ENCODE data around the gene RELN. TPM values are rescaled to one million over a fixed set of nuclear protein-coding genes. Genes with fewer than 3 reads are reported as not detected.

The RELN gene
- total RNA-seq, 4 donors from 2014 or later = 2.5 to 10.1 (median 6.5) TPM

DNA sequence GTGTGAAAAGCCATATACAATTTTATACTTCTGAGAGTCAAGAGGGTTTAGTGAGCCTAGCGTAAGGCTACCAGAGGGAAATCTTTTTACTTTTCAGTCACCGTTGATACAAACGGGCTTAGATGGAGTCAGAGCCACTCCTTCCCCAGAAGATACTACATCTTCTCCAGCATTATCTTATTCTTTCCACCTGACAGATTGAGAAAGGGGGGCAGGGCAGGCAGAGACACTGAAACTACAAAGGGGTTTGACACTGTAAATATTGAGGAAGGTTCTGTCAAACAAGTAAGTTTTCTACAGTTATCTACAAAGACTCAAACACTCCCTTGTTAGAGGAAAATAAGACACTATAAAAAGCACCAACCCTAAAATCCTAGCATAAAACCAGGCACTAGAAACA, 100.0 kb downstream of the RELN start:
- Histone ChIP-seq H3K27me3 (no peaks in the 10 kb centered on the region), H3K4me1 (no peaks in the 10 kb centered on the region), H3K36me3 (no peaks in the 10 kb centered on the region), H3K9me3 (no peaks in the 10 kb centered on the region), H3K27ac (replicated peaks in 1 of 4) (no peak overlapping the region), H3K4me3 (no peak overlapping the region)
- TF ChIP-seq POLR2AphosphoS5 (IDR thresholded peaks at IDR 0.05) (no peak), CTCF (IDR thresholded peaks at IDR 0.05) (no peak), POLR2A (IDR thresholded peaks at IDR 0.05; ENCODE audit: low read depth) (no peak), EP300 (IDR thresholded peaks at IDR 0.05) (no peak)
- 52% methylated on average over 3 of the region's 3 CpGs for WGBS
- DNase-seq (ENCODE audit: extremely low spot score) = no peak
- intact Hi-C loops (cut with DNase I) = no loop called here

DNA sequence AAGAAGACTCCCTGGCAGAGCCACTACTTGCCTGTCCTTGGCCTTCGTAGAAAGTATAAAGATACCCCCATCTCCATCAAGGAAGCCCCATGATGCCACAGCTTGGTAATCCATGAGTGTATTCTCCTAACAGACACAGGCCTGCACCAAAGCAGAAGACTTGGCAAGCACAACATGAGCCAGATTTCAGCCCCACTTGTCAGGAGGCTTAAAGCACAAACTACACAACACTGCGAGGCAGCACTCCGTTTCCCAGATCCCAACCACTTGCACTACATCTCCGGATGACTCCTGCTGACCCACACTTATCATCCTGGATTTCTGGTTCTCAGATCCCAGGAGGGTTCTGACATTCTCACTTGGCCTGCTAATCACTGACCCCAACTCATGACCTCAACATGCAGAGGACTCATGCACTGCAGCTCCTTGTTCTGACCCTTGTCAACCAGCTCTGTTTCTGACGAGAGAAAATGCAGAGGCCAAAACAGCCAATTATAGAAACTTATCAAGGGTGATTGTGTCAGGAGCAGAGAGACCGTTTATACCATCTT, 100.8 kb downstream of the RELN start:
- 68% methylated on average over 6 of the region's 6 CpGs for WGBS
- no peak for DNase-seq (ENCODE audit: extremely low spot score)
- TF ChIP-seq POLR2AphosphoS5 (IDR thresholded peaks at IDR 0.05) (no peak), EP300 (IDR thresholded peaks at IDR 0.05) (no peak), POLR2A (IDR thresholded peaks at IDR 0.05; ENCODE audit: low read depth) (no peak), CTCF (IDR thresholded peaks at IDR 0.05) (no peak)
- intact Hi-C loops (cut with DNase I) = no loop called here
- no peaks in the 10 kb centered on the region for H3K9me3 ChIP-seq
- H3K4me3 ChIP-seq = no peak overlapping the region
- no peaks in the 10 kb centered on the region for H3K4me1 ChIP-seq
- H3K36me3 ChIP-seq = no peaks in the 10 kb centered on the region
- no peak overlapping the region for H3K27ac ChIP-seq (replicated peaks in 1 of 4)
- H3K27me3 ChIP-seq = no peaks in the 10 kb centered on the region

DNA sequence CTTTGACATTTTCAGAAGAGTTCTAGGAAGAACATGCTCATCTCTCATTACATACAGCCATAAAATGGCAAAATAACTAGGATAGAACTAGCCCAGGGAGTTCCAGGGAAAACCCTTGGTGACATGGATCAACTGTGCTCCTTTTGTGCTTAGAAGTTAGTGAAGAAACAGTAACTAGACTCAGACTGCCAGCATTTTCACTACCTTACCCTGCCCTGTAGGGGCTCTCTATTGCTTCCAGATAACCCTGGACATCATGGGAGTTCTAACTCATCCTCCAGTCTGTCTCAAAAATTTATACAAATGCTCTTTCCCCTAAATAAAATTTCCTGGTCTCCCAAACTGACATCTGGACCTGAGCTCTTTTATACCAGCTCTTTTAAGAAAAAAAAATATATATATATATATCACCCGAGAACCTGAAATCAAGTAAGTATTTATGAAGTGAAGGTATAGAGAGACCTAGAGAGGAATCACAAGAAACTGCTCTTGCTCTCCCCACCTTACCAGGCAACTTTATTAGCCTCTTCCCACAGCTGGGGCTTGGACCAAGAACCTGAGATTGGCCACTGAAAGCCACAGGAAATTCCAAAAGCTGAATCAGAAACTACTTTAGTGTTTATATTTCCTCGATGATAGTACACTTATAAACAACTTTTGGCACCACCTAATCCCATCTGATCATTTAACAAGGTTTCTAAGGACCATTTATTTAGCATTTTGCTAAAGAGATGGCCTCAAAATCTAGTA, 101.4 kb downstream of the RELN start:
- no peaks in the 10 kb centered on the region for H3K9me3 ChIP-seq
- H3K4me3 ChIP-seq = no peak overlapping the region
- no peaks in the 10 kb centered on the region for H3K36me3 ChIP-seq
- no peak for DNase-seq (ENCODE audit: extremely low spot score)
- H3K27ac ChIP-seq (replicated peaks in 1 of 4) = no peak overlapping the region
- no peak for TF ChIP-seq POLR2AphosphoS5 (IDR thresholded peaks at IDR 0.05)
- TF ChIP-seq POLR2A (IDR thresholded peaks at IDR 0.05; ENCODE audit: low read depth) = no peak
- no peak for TF ChIP-seq CTCF (IDR thresholded peaks at IDR 0.05)
- TF ChIP-seq EP300 (IDR thresholded peaks at IDR 0.05) = no peak
- intact Hi-C loops (cut with DNase I) = no loop called here
- no peaks in the 10 kb centered on the region for H3K27me3 ChIP-seq
- 64% methylated on average over 2 of the region's 2 CpGs for WGBS
- H3K4me1 ChIP-seq = no peaks in the 10 kb centered on the region

GRCh38 chr7:103887050-103887449, 102.4 kb downstream of the RELN start:
- no peak overlapping the region for H3K4me3 ChIP-seq
- no peak for TF ChIP-seq CTCF (IDR thresholded peaks at IDR 0.05)
- no peak for TF ChIP-seq POLR2A (IDR thresholded peaks at IDR 0.05; ENCODE audit: low read depth)
- TF ChIP-seq POLR2AphosphoS5 (IDR thresholded peaks at IDR 0.05) = no peak
- TF ChIP-seq EP300 (IDR thresholded peaks at IDR 0.05) = no peak
- H3K36me3 ChIP-seq = no peaks in the 10 kb centered on the region
- 70% methylated on average over 3 of the region's 3 CpGs for WGBS
- intact Hi-C loops (cut with DNase I) = no loop called here
- no peaks in the 10 kb centered on the region for H3K4me1 ChIP-seq
- no peak overlapping the region for H3K27ac ChIP-seq (replicated peaks in 1 of 4)
- no peak for DNase-seq (ENCODE audit: extremely low spot score)
- no peaks in the 10 kb centered on the region for H3K9me3 ChIP-seq
- H3K27me3 ChIP-seq = no peaks in the 10 kb centered on the region
